ENCODE measurements around the gene UTS2.

UTS2 gene, protein sequence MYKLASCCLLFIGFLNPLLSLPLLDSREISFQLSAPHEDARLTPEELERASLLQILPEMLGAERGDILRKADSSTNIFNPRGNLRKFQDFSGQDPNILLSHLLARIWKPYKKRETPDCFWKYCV

GRCh38 chr1:7852804-7853683 is at the start of gene UTS2:
UTS2 (minus strand) TSS chr1:7853065; CDS start chr1:7853003, 62 bp downstream.
- no peak for TF ChIP-seq TAF1 (IDR thresholded peaks at IDR 0.05; ENCODE audit: low read depth)
- no peak for TF ChIP-seq USF1 (IDR thresholded peaks at IDR 0.05)
- TF ChIP-seq, protein P1, sequence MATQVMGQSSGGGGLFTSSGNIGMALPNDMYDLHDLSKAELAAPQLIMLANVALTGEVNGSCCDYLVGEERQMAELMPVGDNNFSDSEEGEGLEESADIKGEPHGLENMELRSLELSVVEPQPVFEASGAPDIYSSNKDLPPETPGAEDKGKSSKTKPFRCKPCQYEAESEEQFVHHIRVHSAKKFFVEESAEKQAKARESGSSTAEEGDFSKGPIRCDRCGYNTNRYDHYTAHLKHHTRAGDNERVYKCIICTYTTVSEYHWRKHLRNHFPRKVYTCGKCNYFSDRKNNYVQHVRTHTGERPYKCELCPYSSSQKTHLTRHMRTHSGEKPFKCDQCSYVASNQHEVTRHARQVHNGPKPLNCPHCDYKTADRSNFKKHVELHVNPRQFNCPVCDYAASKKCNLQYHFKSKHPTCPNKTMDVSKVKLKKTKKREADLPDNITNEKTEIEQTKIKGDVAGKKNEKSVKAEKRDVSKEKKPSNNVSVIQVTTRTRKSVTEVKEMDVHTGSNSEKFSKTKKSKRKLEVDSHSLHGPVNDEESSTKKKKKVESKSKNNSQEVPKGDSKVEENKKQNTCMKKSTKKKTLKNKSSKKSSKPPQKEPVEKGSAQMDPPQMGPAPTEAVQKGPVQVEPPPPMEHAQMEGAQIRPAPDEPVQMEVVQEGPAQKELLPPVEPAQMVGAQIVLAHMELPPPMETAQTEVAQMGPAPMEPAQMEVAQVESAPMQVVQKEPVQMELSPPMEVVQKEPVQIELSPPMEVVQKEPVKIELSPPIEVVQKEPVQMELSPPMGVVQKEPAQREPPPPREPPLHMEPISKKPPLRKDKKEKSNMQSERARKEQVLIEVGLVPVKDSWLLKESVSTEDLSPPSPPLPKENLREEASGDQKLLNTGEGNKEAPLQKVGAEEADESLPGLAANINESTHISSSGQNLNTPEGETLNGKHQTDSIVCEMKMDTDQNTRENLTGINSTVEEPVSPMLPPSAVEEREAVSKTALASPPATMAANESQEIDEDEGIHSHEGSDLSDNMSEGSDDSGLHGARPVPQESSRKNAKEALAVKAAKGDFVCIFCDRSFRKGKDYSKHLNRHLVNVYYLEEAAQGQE (IDR thresholded peaks at IDR 0.05; ENCODE audit: low read depth) = no peak
- TF ChIP-seq RAD21 (IDR thresholded peaks at IDR 0.05; ENCODE audit: low read depth) = no peak
- TF ChIP-seq EGR1 (IDR thresholded peaks at IDR 0.05) = no peak
- no peak for TF ChIP-seq EP300 (IDR thresholded peaks at IDR 0.05; ENCODE audit: borderline replicate concordance)
- TF ChIP-seq FOXM1 (IDR thresholded peaks at IDR 0.05; ENCODE audit: borderline replicate concordance, low read depth) = no peak
- TF ChIP-seq CREB1 (IDR thresholded peaks at IDR 0.05; ENCODE audit: low read depth) = no peak
- TF ChIP-seq CEBPB (IDR thresholded peaks at IDR 0.05) = no peak
- no peak for TF ChIP-seq TCF12 (IDR thresholded peaks at IDR 0.05; ENCODE audit: low read depth)
- no peak for TF ChIP-seq ZBTB7A (IDR thresholded peaks at IDR 0.05; ENCODE audit: low read depth)
- TF ChIP-seq YY1 (IDR thresholded peaks at IDR 0.05; ENCODE audit: low read depth) = no peak
- no peak for TF ChIP-seq NFIC (IDR thresholded peaks at IDR 0.05)
- TF ChIP-seq TEAD4 (IDR thresholded peaks at IDR 0.05) = no peak
- TF ChIP-seq MAX (IDR thresholded peaks at IDR 0.05) = no peak

DNA sequence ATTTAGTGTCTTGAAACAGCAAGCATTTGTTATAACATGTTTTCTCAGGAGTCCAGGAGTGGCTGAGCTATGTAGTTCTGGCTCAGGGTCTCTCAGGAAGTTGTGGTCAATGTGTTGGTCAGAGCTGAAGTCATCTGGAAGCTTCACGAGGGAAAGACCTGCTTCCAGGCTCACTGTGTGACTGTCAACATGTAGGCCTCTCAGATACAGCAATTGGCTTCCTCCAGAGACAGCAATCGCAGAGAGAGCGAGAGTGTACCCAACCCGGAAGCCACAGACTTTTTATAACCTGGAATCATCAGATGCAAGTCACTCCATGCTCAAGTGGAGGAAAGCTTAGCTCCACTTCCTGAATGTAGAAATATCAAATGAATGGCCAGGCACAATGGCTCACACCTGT is 46.9 kb upstream of the UTS2 start:
- TF ChIP-seq EGR1 (IDR thresholded peaks at IDR 0.05) = no peak
- no peak for TF ChIP-seq EP300 (IDR thresholded peaks at IDR 0.05; ENCODE audit: borderline replicate concordance)
- no peak for TF ChIP-seq CREB1 (IDR thresholded peaks at IDR 0.05; ENCODE audit: low read depth)
- no peak for TF ChIP-seq USF1 (IDR thresholded peaks at IDR 0.05)
- TF ChIP-seq TAF1 (IDR thresholded peaks at IDR 0.05; ENCODE audit: low read depth) = no peak
- TF ChIP-seq TEAD4 (IDR thresholded peaks at IDR 0.05) = no peak
- TF ChIP-seq TCF12 (IDR thresholded peaks at IDR 0.05; ENCODE audit: low read depth) = no peak
- no peak for TF ChIP-seq FOXM1 (IDR thresholded peaks at IDR 0.05; ENCODE audit: borderline replicate concordance, low read depth)
- TF ChIP-seq, protein P1 (IDR thresholded peaks at IDR 0.05; ENCODE audit: low read depth) = no peak
- no peak for TF ChIP-seq ZBTB7A (IDR thresholded peaks at IDR 0.05; ENCODE audit: low read depth)
- TF ChIP-seq YY1 (IDR thresholded peaks at IDR 0.05; ENCODE audit: low read depth) = no peak
- no peak for TF ChIP-seq CEBPB (IDR thresholded peaks at IDR 0.05)
- TF ChIP-seq RAD21 (IDR thresholded peaks at IDR 0.05; ENCODE audit: low read depth) = no peak
- no peak for TF ChIP-seq NFIC (IDR thresholded peaks at IDR 0.05)
- TF ChIP-seq MAX (IDR thresholded peaks at IDR 0.05) = no peak

- TF ChIP-seq TEAD4 (IDR thresholded peaks at IDR 0.05) = no peak
- no peak for TF ChIP-seq NFIC (IDR thresholded peaks at IDR 0.05)
- no peak for TF ChIP-seq EGR1 (IDR thresholded peaks at IDR 0.05)
- no peak for TF ChIP-seq RAD21 (IDR thresholded peaks at IDR 0.05; ENCODE audit: low read depth)
- TF ChIP-seq MAX (IDR thresholded peaks at IDR 0.05) = no peak
- TF ChIP-seq TCF12 (IDR thresholded peaks at IDR 0.05; ENCODE audit: low read depth) = no peak
- no peak for TF ChIP-seq USF1 (IDR thresholded peaks at IDR 0.05)
- no peak for TF ChIP-seq TAF1 (IDR thresholded peaks at IDR 0.05; ENCODE audit: low read depth)
- no peak for TF ChIP-seq ZBTB7A (IDR thresholded peaks at IDR 0.05; ENCODE audit: low read depth)
- TF ChIP-seq CEBPB (IDR thresholded peaks at IDR 0.05) = no peak
- TF ChIP-seq, protein P1 (IDR thresholded peaks at IDR 0.05; ENCODE audit: low read depth) = no peak
- no peak for TF ChIP-seq CREB1 (IDR thresholded peaks at IDR 0.05; ENCODE audit: low read depth)
- no peak for TF ChIP-seq EP300 (IDR thresholded peaks at IDR 0.05; ENCODE audit: borderline replicate concordance)
Measured at GRCh38 chr1:7898962-7899361, 46.1 kb upstream of the UTS2 start.
